Lower leg skin (tissue), 3 donors: ENCODE data around the gene ARHGEF2.

Experiments
- POLR2A ChIP-seq, 2 donors: fragments of 450-650 bp; IDR thresholded peaks; one replicate each; pipeline ENCODE4 v1.6.1; 2016 to 2017; ENCODE audit warnings: antibody characterized with exemption in 2 of 2, mild to moderate bottlenecking in 1 of 2, moderate library complexity in 1 of 2
- TF ChIP-seq, protein P1 (sequence below), 3 donors: fragments of 450-650 bp; IDR thresholded peaks; one replicate each; pipeline ENCODE4 v1.5.1; 2016; ENCODE audit warnings: antibody characterized with exemption in 3 of 3, mild to moderate bottlenecking in 3 of 3, moderate library complexity in 2 of 3

DNA sequence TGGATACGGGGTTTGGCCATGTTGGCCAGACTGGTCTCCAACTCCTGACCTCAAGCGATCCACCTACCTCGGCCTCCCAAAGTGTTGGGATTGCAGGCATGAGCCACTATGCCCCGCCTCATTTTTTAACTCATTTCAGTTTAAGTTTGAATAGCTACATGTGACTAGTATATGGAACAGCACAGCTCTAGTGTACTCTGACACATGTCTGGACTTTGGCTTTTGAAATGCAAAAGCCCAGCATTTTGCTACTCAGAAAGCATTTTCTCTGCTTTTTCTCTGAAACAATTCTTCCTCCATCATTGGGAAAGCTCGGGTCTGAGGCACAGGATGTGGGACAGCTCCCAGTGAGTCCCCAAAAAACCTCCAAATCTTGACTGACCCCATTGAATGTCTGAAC lies 46.5 kb upstream of the ARHGEF2 start:
- TF ChIP-seq, protein P1, sequence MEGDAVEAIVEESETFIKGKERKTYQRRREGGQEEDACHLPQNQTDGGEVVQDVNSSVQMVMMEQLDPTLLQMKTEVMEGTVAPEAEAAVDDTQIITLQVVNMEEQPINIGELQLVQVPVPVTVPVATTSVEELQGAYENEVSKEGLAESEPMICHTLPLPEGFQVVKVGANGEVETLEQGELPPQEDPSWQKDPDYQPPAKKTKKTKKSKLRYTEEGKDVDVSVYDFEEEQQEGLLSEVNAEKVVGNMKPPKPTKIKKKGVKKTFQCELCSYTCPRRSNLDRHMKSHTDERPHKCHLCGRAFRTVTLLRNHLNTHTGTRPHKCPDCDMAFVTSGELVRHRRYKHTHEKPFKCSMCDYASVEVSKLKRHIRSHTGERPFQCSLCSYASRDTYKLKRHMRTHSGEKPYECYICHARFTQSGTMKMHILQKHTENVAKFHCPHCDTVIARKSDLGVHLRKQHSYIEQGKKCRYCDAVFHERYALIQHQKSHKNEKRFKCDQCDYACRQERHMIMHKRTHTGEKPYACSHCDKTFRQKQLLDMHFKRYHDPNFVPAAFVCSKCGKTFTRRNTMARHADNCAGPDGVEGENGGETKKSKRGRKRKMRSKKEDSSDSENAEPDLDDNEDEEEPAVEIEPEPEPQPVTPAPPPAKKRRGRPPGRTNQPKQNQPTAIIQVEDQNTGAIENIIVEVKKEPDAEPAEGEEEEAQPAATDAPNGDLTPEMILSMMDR (IDR thresholded peaks at IDR 0.05), result no peak
- no peak for TF ChIP-seq POLR2A (IDR thresholded peaks at IDR 0.05)
